Activated CD4-positive, alpha-beta T cell treated with anti-CD3 and anti-CD28 coated beads, Interleukin-2, amount 10 ng/mL, durations not matched to agents 24 days and 14 days (primary cell): ENCODE data around the gene BTNL8. TPM values are rescaled to one million over a fixed set of nuclear protein-coding genes. Genes with fewer than 3 reads are reported as not detected.
A peak's percentile ranks its signal among the peaks of the same experiment; 100 is the strongest.

Experiments used
- DNase-seq: peaks from one replicate; pipeline ENCODE4 v3.0.0; 2022
- H3K27ac Mint-ChIP-seq: one replicate; pipeline ENCODE4 v1.8.0; 2022; ENCODE audit warnings: mild to moderate bottlenecking, mixed read lengths
- H3K27me3 Mint-ChIP-seq: one replicate; pipeline ENCODE4 v1.8.0; 2022; ENCODE audit warnings: mixed read lengths
- H3K36me3 Mint-ChIP-seq: one replicate; pipeline ENCODE4 v1.8.0; 2022; ENCODE audit warnings: low read depth, mild to moderate bottlenecking, mixed read lengths
- H3K4me1 Mint-ChIP-seq: one replicate; pipeline ENCODE4 v1.8.0; 2021; ENCODE audit warnings: mixed read lengths
- H3K4me3 Mint-ChIP-seq: one replicate; pipeline ENCODE4 v1.8.0; 2022; ENCODE audit warnings: mild to moderate bottlenecking, moderate library complexity, mixed read lengths
- H3K9me3 Mint-ChIP-seq: one replicate; pipeline ENCODE4 v1.8.0; 2021; ENCODE audit warnings: mixed read lengths
- intact Hi-C: fragments of 100-400 bp; cut with micrococcal nuclease; formaldehyde crosslinking; loops from one replicate; pipeline ENCODE4 v1.15.1; 2023
- total RNA-seq: library from RNA; stranded (reverse); gene quantifications from 2 replicates; pipeline ENCODE4 v1.2.3, GENCODE V29; 2022

BTNL8 gene
- total RNA-seq, 1 donor from 2014 or later, result not detected

DNA sequence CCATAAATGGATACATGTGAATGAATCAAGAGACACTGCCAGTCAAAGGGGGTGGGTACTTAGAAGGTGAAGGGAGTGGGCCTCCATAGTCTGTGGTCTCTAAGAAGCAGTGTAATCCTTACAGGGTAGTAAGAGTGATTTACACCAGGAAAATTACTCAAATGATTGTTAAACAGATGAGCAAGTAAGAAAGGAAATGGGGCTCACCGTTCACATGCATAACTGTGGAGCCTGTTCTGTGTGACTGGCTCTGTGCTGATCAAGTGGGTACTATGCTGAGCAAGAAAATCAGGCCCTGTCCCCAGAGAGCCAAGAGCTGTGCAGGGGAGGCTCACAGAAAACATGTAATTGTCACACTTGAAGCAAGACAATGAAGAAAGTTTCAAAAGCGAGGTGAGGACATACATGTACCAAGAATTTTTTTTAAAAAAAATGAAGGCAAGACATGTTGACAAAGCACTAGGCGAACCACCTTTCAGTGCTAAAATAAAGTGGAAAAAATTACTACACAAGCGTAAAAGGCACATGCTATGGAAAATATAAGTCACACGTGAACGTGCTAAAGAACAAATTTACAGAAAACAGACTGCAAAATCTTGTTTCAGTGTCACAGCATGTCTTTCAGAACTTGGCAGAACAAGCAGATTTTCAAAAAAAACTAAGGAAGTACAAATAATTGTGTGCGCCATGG is 2.5 kb downstream of the BTNL8 start:
- H3K27ac Mint-ChIP-seq, result peak overlapping the region; percentile 25
- intact Hi-C loops, result no loop called here
- H3K4me1 Mint-ChIP-seq, result no peaks in the 10 kb centered on the region

DNA sequence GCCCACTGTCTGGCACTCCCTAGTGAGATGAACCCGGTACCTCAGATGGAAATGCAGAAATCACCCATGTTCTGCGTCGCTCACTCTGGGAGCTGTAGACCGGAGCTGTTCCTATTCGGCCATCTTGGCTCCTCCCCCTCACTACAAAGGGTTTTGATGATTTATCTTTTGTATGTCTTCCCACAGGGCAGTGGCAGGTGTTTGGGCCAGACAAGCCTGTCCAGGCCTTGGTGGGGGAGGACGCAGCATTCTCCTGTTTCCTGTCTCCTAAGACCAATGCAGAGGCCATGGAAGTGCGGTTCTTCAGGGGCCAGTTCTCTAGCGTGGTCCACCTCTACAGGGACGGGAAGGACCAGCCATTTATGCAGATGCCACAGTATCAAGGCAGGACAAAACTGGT is 9.4 kb downstream of the BTNL8 start:
- Mint-ChIP-seq H3K4me1 (peaks cover 2% of the 10 kb centered on the region), H3K9me3 (no peaks in the 10 kb centered on the region), H3K4me3 (no peak overlapping the region), H3K27me3 (no peaks in the 10 kb centered on the region), H3K27ac (no peak overlapping the region), H3K36me3 (no peaks in the 10 kb centered on the region)
- no peak for DNase-seq
- intact Hi-C loops, result no loop called here

More for the DNA sequence above, 2.5 kb downstream of the BTNL8 start:
- H3K36me3 Mint-ChIP-seq, result no peaks in the 10 kb centered on the region
- no peaks in the 10 kb centered on the region for H3K27me3 Mint-ChIP-seq
- no peak for DNase-seq
- no peak overlapping the region for H3K4me3 Mint-ChIP-seq
- H3K9me3 Mint-ChIP-seq, result no peaks in the 10 kb centered on the region

DNA sequence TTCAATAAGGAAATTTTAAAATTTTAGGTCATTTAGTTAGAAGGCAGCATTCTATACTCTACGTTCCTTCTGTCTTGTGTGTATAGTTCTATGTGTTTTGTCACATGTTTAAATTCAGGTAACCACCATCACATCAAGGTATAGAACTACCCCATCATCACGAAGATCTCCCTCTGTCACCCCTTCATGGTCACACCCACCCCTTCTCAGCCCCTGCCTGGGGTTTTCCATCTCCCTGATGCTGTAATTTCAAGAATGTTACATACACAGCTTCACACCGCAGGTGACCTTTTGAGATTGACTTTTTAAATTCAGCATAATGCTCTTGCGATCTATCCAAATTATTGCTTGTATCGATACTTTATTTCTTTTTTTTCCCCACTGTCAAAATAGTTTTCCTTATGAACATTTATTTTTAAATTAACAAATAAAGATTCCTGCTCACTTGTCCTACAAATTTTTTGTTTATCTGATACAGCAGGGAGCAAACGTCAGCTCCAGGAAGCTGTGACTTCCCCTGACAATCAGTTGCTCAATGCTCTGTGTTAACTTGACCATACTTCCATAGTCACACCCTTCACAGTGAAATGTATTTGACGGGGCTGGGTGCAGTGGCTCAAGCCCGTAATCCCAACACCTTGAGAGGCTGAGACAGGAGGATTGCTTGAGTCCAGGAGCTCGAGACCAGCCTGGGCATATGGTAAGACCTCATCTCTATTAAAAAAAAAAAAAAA is 10.2 kb downstream of the BTNL8 start:
- H3K4me1 Mint-ChIP-seq, result peaks cover 2% of the 10 kb centered on the region
- no peaks in the 10 kb centered on the region for H3K9me3 Mint-ChIP-seq
- intact Hi-C loops, result no loop called here
- peak overlapping the region; percentile 62 for H3K27ac Mint-ChIP-seq
- H3K27me3 Mint-ChIP-seq, result no peaks in the 10 kb centered on the region
- no peak for DNase-seq
- H3K36me3 Mint-ChIP-seq, result no peaks in the 10 kb centered on the region
- no peak overlapping the region for H3K4me3 Mint-ChIP-seq

DNA sequence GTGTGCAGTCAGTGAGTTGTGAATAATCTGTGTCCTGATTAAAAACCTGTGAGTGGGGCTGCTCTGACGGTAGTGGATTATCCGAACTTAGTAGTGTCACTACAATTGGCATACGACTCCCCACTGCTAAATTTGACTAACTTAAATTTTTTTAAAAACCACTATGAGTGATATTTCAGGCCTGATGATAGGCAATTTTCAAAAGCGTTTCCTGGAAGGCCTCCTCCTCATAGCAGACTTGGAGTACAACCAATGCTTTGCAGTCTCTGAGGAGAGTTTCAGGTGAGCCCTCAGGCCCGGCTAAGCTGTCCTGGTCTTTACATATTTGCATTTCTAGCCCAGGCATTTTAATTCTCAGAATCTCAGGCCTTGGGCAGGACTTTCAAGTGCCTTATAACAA is 10.8 kb downstream of the BTNL8 start:
- H3K4me3 Mint-ChIP-seq, result no peak overlapping the region

DNA sequence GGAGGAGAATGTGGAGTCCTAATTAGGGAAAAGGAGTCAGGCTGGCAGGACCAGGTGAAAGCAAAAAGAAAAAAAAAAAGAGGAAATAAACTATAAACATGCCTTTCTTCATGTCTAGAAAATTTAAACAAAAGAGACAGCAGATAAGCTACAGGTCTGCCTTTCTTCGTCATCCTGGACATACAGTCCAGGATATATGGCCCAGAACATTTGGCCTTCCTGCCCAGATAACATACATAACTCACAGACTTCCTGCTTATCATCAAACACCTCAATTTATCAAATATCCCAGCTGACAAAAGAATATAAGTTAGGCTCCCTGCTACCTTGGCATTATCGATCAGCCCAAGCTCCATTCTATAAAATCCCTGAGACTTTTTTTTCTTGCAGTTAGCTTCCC is 11.2 kb downstream of the BTNL8 start:
- no peak for DNase-seq
- no peaks in the 10 kb centered on the region for H3K9me3 Mint-ChIP-seq
- H3K4me3 Mint-ChIP-seq, result no peak overlapping the region
- H3K4me1 Mint-ChIP-seq, result peaks cover 2% of the 10 kb centered on the region
- peak overlapping the region; percentile 10 for H3K27ac Mint-ChIP-seq
- no peaks in the 10 kb centered on the region for H3K27me3 Mint-ChIP-seq
- no peaks in the 10 kb centered on the region for H3K36me3 Mint-ChIP-seq
- intact Hi-C loops, result no loop called here

More for the DNA sequence above, 10.8 kb downstream of the BTNL8 start:
- Mint-ChIP-seq H3K36me3 (no peaks in the 10 kb centered on the region), H3K9me3 (no peaks in the 10 kb centered on the region), H3K27ac (peak overlapping the region; percentile 10), H3K27me3 (no peaks in the 10 kb centered on the region), H3K4me1 (peaks cover 2% of the 10 kb centered on the region)
- no peak for DNase-seq
- intact Hi-C loops, result no loop called here

DNA sequence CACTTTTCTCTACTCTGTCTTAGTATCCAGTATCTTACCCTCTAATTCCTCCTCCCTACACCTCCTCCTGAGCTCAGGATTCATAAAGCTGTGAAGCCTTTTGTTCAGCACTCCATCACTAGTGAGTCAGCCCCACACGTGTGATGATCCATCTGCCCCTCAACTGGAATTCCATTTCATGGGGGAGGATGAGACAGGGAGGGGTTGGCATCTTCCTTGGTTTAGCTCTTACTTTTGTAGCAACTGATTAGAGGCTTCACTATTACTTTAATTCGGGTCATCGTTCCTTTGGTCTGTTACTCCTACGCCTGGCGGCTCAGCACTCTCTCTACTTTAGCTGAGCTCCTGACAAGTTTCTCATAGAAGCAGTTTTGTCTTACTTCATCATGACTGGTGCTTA is 11.8 kb downstream of the BTNL8 start:
- intact Hi-C loops, result no loop called here
- Mint-ChIP-seq H3K4me1 (peaks cover 2% of the 10 kb centered on the region), H3K27ac (no peak overlapping the region), H3K27me3 (peaks cover 2% of the 10 kb centered on the region), H3K9me3 (no peaks in the 10 kb centered on the region), H3K4me3 (no peak overlapping the region), H3K36me3 (no peaks in the 10 kb centered on the region)
- DNase-seq, result no peak

DNA sequence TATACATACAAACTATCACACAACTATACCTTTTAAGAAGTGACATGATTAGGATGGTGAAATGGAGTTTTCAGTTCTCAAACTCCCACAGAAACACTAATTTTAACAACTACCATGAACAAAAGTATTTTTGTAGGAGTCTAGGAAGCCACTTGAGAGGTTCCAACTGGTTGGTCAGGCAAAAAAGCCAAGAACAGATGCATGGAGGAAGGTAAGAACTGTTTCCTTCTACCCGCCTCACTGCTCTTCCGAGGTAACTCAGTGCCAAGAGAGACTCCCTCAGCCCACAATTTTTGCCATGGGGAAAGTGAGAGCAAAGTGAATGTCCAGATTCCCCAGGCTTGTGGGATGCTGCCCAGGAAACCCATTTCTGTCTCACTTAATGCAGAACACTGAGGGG is 15.7 kb downstream of the BTNL8 start:
- H3K27ac Mint-ChIP-seq, result no peak overlapping the region
- H3K9me3 Mint-ChIP-seq, result no peaks in the 10 kb centered on the region
- no peaks in the 10 kb centered on the region for H3K4me1 Mint-ChIP-seq
- H3K36me3 Mint-ChIP-seq, result no peaks in the 10 kb centered on the region
- intact Hi-C loops, result no loop called here
- H3K4me3 Mint-ChIP-seq, result no peak overlapping the region
- H3K27me3 Mint-ChIP-seq, result peaks cover 2% of the 10 kb centered on the region
- DNase-seq, result no peak

DNA sequence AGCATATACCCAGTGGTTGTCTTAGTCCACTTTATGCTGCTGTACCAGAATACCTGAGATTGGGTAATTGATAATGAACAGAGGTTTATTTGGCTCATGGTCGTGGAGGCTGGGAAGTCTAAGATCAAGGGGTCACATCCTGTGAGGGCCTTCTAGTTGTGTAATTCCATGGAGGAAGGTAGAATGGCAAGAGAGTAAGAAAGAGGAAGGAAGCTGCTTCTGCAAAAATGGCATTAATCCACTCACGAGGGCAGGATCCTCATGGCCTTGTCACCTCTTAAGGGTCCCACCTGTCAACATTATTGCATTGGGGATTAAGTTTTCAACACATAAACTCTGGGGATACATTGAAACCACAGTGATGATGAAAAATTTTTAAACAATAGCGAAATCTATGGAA is 17.0 kb downstream of the BTNL8 start:
- Mint-ChIP-seq H3K9me3 (no peaks in the 10 kb centered on the region), H3K4me3 (no peak overlapping the region), H3K27ac (no peak overlapping the region), H3K4me1 (no peaks in the 10 kb centered on the region), H3K36me3 (no peaks in the 10 kb centered on the region), H3K27me3 (peaks cover 2% of the 10 kb centered on the region)
- intact Hi-C loops, result no loop called here
- DNase-seq, result no peak

DNA sequence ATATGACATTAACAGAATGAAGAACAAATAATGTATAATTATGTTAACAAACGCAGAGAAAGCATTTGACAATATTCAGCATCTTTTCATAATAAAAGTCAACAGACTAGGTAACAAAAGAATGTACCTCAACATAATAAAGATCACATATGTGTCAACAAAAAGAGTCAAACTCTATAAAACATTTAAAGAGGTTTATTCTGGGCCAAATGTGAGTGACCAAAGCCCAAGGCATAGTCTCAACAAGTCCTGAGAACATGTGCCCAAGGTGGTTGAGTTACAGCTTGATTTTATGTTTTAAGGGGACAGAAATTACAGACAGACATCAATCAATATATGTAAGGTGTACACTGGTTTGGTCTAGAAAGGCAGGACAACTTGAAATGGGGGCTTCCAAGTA is 19.4 kb downstream of the BTNL8 start:
- H3K9me3 Mint-ChIP-seq, result peaks cover 8% of the 10 kb centered on the region
- peaks cover 8% of the 10 kb centered on the region for H3K27me3 Mint-ChIP-seq

DNA sequence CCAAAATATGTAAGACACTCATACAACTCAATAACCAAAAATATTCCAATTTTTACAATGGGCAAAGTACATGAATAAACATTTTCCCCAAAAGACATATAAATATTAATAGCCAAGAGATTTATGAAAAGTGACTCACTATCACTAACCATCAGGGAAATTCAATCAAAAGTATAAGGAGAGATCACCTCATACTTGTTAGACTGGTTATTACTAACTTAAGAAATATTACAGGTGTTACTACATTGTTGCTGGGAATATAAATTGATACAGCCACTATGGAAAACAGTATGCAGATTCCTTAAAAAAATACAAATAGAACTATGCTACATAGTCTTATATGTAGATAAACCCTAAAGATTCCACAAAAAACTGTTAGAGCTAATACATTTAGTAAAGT is 21.8 kb downstream of the BTNL8 start:
- Mint-ChIP-seq H3K4me3 (no peak overlapping the region), H3K4me1 (no peaks in the 10 kb centered on the region), H3K27ac (no peak overlapping the region), H3K36me3 (no peaks in the 10 kb centered on the region), H3K9me3 (peaks cover 13% of the 10 kb centered on the region), H3K27me3 (peaks cover 6% of the 10 kb centered on the region)
- intact Hi-C loops, result no loop called here
- DNase-seq, result no peak

More for the DNA sequence above, 19.4 kb downstream of the BTNL8 start:
- Mint-ChIP-seq H3K27ac (no peak overlapping the region), H3K4me1 (no peaks in the 10 kb centered on the region), H3K4me3 (no peak overlapping the region), H3K36me3 (no peaks in the 10 kb centered on the region)
- intact Hi-C loops, result no loop called here
- no peak for DNase-seq

DNA sequence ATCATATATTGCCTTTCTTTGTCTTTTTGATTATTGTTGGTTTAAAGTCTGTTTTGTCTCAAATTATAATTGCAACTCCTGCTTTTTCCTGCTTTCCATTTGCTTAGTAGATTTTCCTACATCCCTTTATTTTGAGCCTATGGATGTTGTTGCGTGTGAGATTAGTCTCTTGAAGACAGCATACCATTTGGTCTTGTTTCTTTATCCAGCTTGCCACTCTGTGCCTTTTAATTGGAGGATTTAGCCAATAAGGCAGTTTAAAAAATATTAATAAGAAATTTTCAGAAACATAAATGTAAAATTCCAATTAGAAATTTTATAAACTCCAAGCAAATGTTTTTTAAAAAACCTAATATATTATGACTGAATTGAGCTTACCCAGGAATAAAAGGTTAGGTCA is 24.0 kb downstream of the BTNL8 start:
- Mint-ChIP-seq H3K4me1 (no peaks in the 10 kb centered on the region), H3K27me3 (peaks cover 6% of the 10 kb centered on the region), H3K36me3 (no peaks in the 10 kb centered on the region), H3K27ac (no peak overlapping the region), H3K4me3 (no peak overlapping the region), H3K9me3 (peaks cover 13% of the 10 kb centered on the region)
- DNase-seq, result no peak
- intact Hi-C loops, result no loop called here

DNA sequence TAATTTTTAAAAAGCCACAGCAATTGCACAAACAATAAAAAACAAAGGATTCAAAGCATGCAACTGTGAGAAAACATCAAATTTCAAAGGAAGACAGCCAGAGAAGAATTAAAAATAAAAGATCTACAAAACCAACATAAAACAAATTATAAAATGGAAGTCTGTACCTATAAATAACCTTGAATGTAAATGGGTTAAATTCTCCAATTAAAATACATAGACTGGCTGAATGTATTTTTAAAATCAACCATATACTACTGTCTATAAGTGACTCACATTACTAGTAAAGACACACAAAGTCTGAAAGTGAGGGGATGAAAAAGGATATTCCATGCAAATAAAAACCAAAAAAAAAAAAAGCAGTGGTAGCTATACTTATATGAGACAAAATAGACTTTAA is 33.7 kb downstream of the BTNL8 start:
- Mint-ChIP-seq H3K4me1 (no peaks in the 10 kb centered on the region), H3K9me3 (peaks cover 12% of the 10 kb centered on the region), H3K27me3 (peaks cover 7% of the 10 kb centered on the region), H3K36me3 (no peaks in the 10 kb centered on the region), H3K4me3 (no peak overlapping the region), H3K27ac (no peak overlapping the region)
- no peak for DNase-seq
- intact Hi-C loops, result no loop called here

DNA sequence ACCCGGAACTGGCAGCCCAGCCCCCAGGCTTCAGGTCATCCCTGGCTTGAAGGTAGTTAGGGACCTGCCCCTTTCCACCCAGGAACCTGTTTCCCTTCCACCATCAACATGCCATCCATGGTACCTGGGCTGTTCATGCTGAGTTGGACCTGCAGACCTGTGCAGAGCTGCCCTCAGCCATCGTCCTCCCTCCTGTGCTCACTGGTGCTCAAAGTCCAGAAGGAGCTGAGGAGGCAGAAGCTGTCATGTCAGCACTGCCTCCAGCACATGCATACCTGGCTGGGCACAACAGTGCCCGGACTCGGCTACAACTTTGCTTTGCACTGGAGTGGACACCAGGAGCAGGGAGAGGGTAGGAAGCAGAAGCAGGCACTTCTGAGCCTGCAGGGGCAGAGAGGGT is 36.2 kb downstream of the BTNL8 start:
- peaks cover 2% of the 10 kb centered on the region for H3K36me3 Mint-ChIP-seq
- H3K27ac Mint-ChIP-seq, result no peak overlapping the region
- no peaks in the 10 kb centered on the region for H3K4me1 Mint-ChIP-seq
- peaks cover 5% of the 10 kb centered on the region for H3K27me3 Mint-ChIP-seq
- peaks cover 8% of the 10 kb centered on the region for H3K9me3 Mint-ChIP-seq
- no peak for DNase-seq
- intact Hi-C loops, result no loop called here
- H3K4me3 Mint-ChIP-seq, result no peak overlapping the region

DNA sequence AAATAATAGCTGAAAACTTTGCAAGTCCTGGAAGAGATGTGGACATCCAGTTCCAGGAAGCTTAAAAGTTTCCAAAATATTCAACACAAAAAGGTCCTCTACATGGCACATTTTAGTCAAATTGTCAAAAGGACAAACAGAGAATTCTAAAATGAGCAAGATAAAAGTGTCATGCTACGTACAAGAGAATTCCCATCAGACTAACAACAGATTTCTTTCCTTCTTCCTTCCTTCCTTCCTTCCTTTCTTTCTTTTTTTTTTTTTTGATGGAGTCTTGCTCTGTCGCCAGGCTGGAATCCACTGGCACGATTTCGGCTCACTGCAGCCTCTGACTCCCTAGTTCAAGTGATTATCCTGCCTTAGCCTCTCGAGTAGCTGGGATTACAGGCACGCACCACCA is 39.3 kb downstream of the BTNL8 start:
- intact Hi-C loops, result no loop called here
- H3K9me3 Mint-ChIP-seq, result peaks cover 8% of the 10 kb centered on the region
- H3K27ac Mint-ChIP-seq, result no peak overlapping the region
- no peaks in the 10 kb centered on the region for H3K4me1 Mint-ChIP-seq
- no peak overlapping the region for H3K4me3 Mint-ChIP-seq
- H3K27me3 Mint-ChIP-seq, result peaks cover 11% of the 10 kb centered on the region
- no peak for DNase-seq
- H3K36me3 Mint-ChIP-seq, result peaks cover 2% of the 10 kb centered on the region
